Lower lobe of right lung (tissue), 2 donors: Measurements from ENCODE around the gene ELOVL7. TPM values are rescaled to one million over a fixed set of nuclear protein-coding genes. Genes with fewer than 3 reads are reported as not detected.

Experiments
- ATAC-seq, 2 donors: fragments of 200-7000 bp; cut with Tn5 transposase; one replicate each; pipeline ENCODE4 v1.9.1; 2020 to 2022; ENCODE audit warnings: mild to moderate bottlenecking in 2 of 2, moderate library complexity in 2 of 2
- DNase-seq: peaks from one replicate; pipeline ENCODE4 v3.0.0-alpha.2; 2020
- H3K27ac ChIP-seq: fragments of 200-600 bp; one replicate; pipeline ENCODE4 v1.8.0; 2022
- H3K27me3 ChIP-seq: fragments of 200-600 bp; one replicate; pipeline ENCODE4 v1.8.0; 2022; ENCODE audit warnings: low read depth
- H3K36me3 ChIP-seq: fragments of 200-600 bp; one replicate; pipeline ENCODE4 v1.8.0; 2022; ENCODE audit warnings: mild to moderate bottlenecking
- H3K4me1 ChIP-seq: fragments of 200-600 bp; one replicate; pipeline ENCODE4 v1.8.0; 2022
- H3K4me3 ChIP-seq: fragments of 200-600 bp; one replicate; pipeline ENCODE4 v1.8.0; 2022; ENCODE audit warnings: mild to moderate bottlenecking
- H3K9me3 ChIP-seq: fragments of 200-600 bp; one replicate; pipeline ENCODE4 v1.8.0; 2022
- CTCF ChIP-seq: fragments of 200-600 bp; IDR thresholded peaks from one replicate; pipeline ENCODE4 v1.8.0; 2022; ENCODE audit warnings: antibody characterized with exemption, mild to moderate bottlenecking
- intact Hi-C: fragments of 100-400 bp; cut with DNase I; formaldehyde crosslinking; loops from one replicate; pipeline ENCODE4 v1.11.0; 2022
- total RNA-seq: library from RNA; stranded (reverse); fragmentation: NEBNext Ultra II Directional; extraction: Animal tissue kit (Norgen Biotek cat#: 25700); gene quantifications from one replicate; pipeline ENCODE4 v1.2.1, GENCODE V29; 2021
- donor health status: DM: no; HTN: yes; CAD: no; lungs with severe emphysema.

The ELOVL7 gene
- total RNA-seq, 1 donor from 2014 or later, result 5.8 TPM

GRCh38 chr5:60812426-60812825 lies 31.6 kb downstream of the ELOVL7 start:
- Histone ChIP-seq H3K4me3 (no peak overlapping the region), H3K36me3 (no peaks in the 10 kb centered on the region), H3K27ac (no peak overlapping the region), H3K9me3 (no peaks in the 10 kb centered on the region), H3K27me3 (no peaks in the 10 kb centered on the region), H3K4me1 (no peaks in the 10 kb centered on the region)
- DNase-seq (no peak), ATAC-seq (no peak)
- intact Hi-C loops, result no loop called here
- TF ChIP-seq CTCF, result no peak

GRCh38 chr5:60811105-60811504 lies 33.0 kb downstream of the ELOVL7 start:
- Histone ChIP-seq H3K36me3 (no peaks in the 10 kb centered on the region), H3K9me3 (no peaks in the 10 kb centered on the region), H3K27ac (no peak overlapping the region), H3K4me1 (no peaks in the 10 kb centered on the region), H3K4me3 (no peak overlapping the region), H3K27me3 (no peaks in the 10 kb centered on the region)
- ATAC-seq (no peak), DNase-seq (no peak)
- TF ChIP-seq CTCF, result no peak
- intact Hi-C loops, result no loop called here

- peak; percentile 30 to 88 for ATAC-seq
- no peaks in the 10 kb centered on the region for H3K4me1 ChIP-seq
- DNase-seq, result no peak
- no peaks in the 10 kb centered on the region for H3K9me3 ChIP-seq
- no peaks in the 10 kb centered on the region for H3K36me3 ChIP-seq
- no peaks in the 10 kb centered on the region for H3K27me3 ChIP-seq
- H3K4me3 ChIP-seq, result no peak overlapping the region
- no peak for TF ChIP-seq CTCF
- intact Hi-C loops, result no loop called here
- no peak overlapping the region for H3K27ac ChIP-seq
These were observed 33.5 kb downstream of the ELOVL7 start for GRCh38 chr5:60810438-60811085.

GRCh38 chr5:60809891-60810425 lies 34.1 kb downstream of the ELOVL7 start:
- Histone ChIP-seq H3K9me3 (no peaks in the 10 kb centered on the region), H3K4me3 (no peak overlapping the region), H3K36me3 (no peaks in the 10 kb centered on the region), H3K27ac (no peak overlapping the region), H3K27me3 (no peaks in the 10 kb centered on the region), H3K4me1 (no peaks in the 10 kb centered on the region)
- ATAC-seq (peak in 1 of 2 donors; percentile 18), DNase-seq (no peak)
- no peak for TF ChIP-seq CTCF
- intact Hi-C loops, result no loop called here

GRCh38 chr5:60806591-60807243 lies 37.4 kb downstream of the ELOVL7 start:
- Histone ChIP-seq H3K4me3 (no peak overlapping the region), H3K27me3 (no peaks in the 10 kb centered on the region), H3K9me3 (no peaks in the 10 kb centered on the region), H3K27ac (no peak overlapping the region), H3K4me1 (no peaks in the 10 kb centered on the region), H3K36me3 (no peaks in the 10 kb centered on the region)
- no peak for TF ChIP-seq CTCF
- intact Hi-C loops, result no loop called here
- DNase-seq (no peak), ATAC-seq (no peak)
